A549 (cell line): ENCODE measurements around the gene KIAA0232.

Source experiments
- CEBPB ChIP-seq, 2 experiments: fragments of >200 bp in 1 of 2; sonication (Bioruptor Twin) in 1 of 2; formaldehyde crosslinking in 1 of 2; IDR thresholded peaks; 2 replicates each; pipeline ENCODE4 v1.6.1; 2012 to 2016
- CHD2 ChIP-seq: fragments of 150-350 bp; IDR thresholded peaks from 2 replicates; pipeline ENCODE4 v1.6.1; 2014; ENCODE audit warnings: low read length; ENCODE audit not compliant: partially characterized antibody
- CTCF ChIP-seq: fragments of >200 bp; sonication (Bioruptor Twin); formaldehyde crosslinking; IDR thresholded peaks from 3 replicates; pipeline ENCODE4 v1.5.1; 2016
- EP300 ChIP-seq, 2 experiments: fragments of >200 bp; sonication (Bioruptor Twin); formaldehyde crosslinking; IDR thresholded peaks; 2 replicates in 1 of 2; 3 replicates in 1 of 2; pipeline ENCODE4 v1.6.1; 2016 to 2017
- FOSB ChIP-seq: fragments of 250-450 bp; sonication (Bioruptor Pico); IDR thresholded peaks from 2 replicates; pipeline ENCODE4 v1.5.0; 2020; ENCODE audit warnings: mild to moderate bottlenecking, moderate library complexity
- FOSL2 ChIP-seq, 2 experiments: fragments of 450-650 bp in 1 of 2; fragments of >200 bp in 1 of 2; sonication (Bioruptor Twin) in 1 of 2; formaldehyde crosslinking; IDR thresholded peaks; 2 replicates each; pipeline versions ENCODE4 v1.5.0 to v1.6.1; 2016 to 2020; ENCODE audit warnings: mild to moderate bottlenecking in 1 of 2, moderate library complexity in 1 of 2
- GATA3 ChIP-seq: IDR thresholded peaks from 2 replicates; pipeline ENCODE4 v1.6.1; 2012; ENCODE audit warnings: borderline replicate concordance
- HDAC2 ChIP-seq: fragments of 200-600 bp; sonication (generic); IDR thresholded peaks from 2 replicates; pipeline ENCODE4 v1.6.1; 2016
- HOXA7 ChIP-seq: fragments of 250-450 bp; sonication (Bioruptor Pico); IDR thresholded peaks from 2 replicates; pipeline ENCODE4 v1.5.0; 2020; ENCODE audit warnings: mild to moderate bottlenecking, moderate library complexity
- JUNB ChIP-seq: fragments of >200 bp; sonication (Bioruptor Twin); formaldehyde crosslinking; IDR thresholded peaks from 2 replicates; pipeline ENCODE4 v1.6.1; 2016
- POLR2A ChIP-seq: IDR thresholded peaks from 2 replicates; pipeline ENCODE4 v1.6.1; 2012; ENCODE audit warnings: mild to moderate bottlenecking, low read length
- RAD21 ChIP-seq, 2 experiments: fragments of >200 bp in 1 of 2; sonication (Bioruptor Twin) in 1 of 2; formaldehyde crosslinking in 1 of 2; IDR thresholded peaks in 1 of 2; conservative IDR thresholded peaks in 1 of 2; 2 replicates in 1 of 2; 3 replicates in 1 of 2; pipeline ENCODE4 v1.6.1; 2012 to 2018; ENCODE audit warnings: inconsistent platforms in 1 of 2
- ZSCAN20 ChIP-seq: fragments of 250-450 bp; sonication (Bioruptor Pico); IDR thresholded peaks from 2 replicates; pipeline ENCODE4 v1.8.0; 2022; ENCODE audit warnings: mild to moderate bottlenecking, moderate library complexity

GRCh38 chr4:6890358-6890757, 107.8 kb downstream of the KIAA0232 start:
- no peak for TF ChIP-seq FOSB (CRISPR knock-in tag)
- no peak for TF ChIP-seq HDAC2
- no peak for TF ChIP-seq JUNB
- TF ChIP-seq POLR2A: no peak
- no peak for TF ChIP-seq CTCF
- no peak for TF ChIP-seq FOSL2 (IDR thresholded peaks at IDR 0.05)
- no peak for TF ChIP-seq FOSL2 (CRISPR knock-in tag; IDR thresholded peaks at IDR 0.05)
- no peak for TF ChIP-seq EP300 (IDR thresholded peaks at IDR 0.05)
- TF ChIP-seq RAD21 (conservative IDR thresholded peaks at IDR 0.05 in 1 of 2, IDR thresholded peaks at IDR 0.05 in 1 of 2): no peak
- no peak for TF ChIP-seq CEBPB (IDR thresholded peaks at IDR 0.05)
- TF ChIP-seq GATA3: no peak
- no peak for TF ChIP-seq HOXA7 (CRISPR knock-in tag)
- TF ChIP-seq ZSCAN20 (CRISPR knock-in tag): no peak
- TF ChIP-seq CHD2: no peak
